Parathyroid adenoma (tissue), 2 donors: ENCODE results near the gene KATNB1.
A peak's percentile ranks its signal among the peaks of the same experiment; 100 is the strongest.

ENCODE experiments used
- H2AFZ ChIP-seq: fragments of 300-600 bp; sonication (generic); one replicate; pipeline ENCODE4 v1.7.0; 2017; ENCODE audit warnings: antibody characterized with exemption, mild to moderate bottlenecking
- H3K27ac ChIP-seq: fragments of 300-600 bp; sonication (generic); one replicate; pipeline ENCODE4 v1.7.0; 2017
- H3K27me3 ChIP-seq: fragments of 300-600 bp; sonication (generic); one replicate; pipeline ENCODE4 v1.7.0; 2017; ENCODE audit warnings: low read length; ENCODE audit not compliant: control insufficient read depth, insufficient read depth
- H3K36me3 ChIP-seq: fragments of 300-600 bp; sonication (generic); one replicate; pipeline ENCODE4 v1.7.0; 2017; ENCODE audit warnings: low read length; ENCODE audit not compliant: control insufficient read depth, insufficient read depth
- H3K4me1 ChIP-seq: fragments of 300-600 bp; sonication (generic); one replicate; pipeline ENCODE4 v1.7.0; 2017; ENCODE audit warnings: control low read depth
- H3K4me2 ChIP-seq: fragments of 300-600 bp; sonication (generic); one replicate; pipeline ENCODE4 v1.7.0; 2017; ENCODE audit warnings: low read length
- H3K4me3 ChIP-seq: fragments of 300-600 bp; sonication (generic); one replicate; pipeline ENCODE4 v1.7.0; 2017; ENCODE audit warnings: low read depth, low read length
- H3K79me2 ChIP-seq: fragments of 300-600 bp; sonication (generic); one replicate; pipeline ENCODE4 v1.7.0; 2017; ENCODE audit warnings: control low read depth
- H3K9ac ChIP-seq: fragments of 300-600 bp; sonication (generic); one replicate; pipeline ENCODE4 v1.7.0; 2017; ENCODE audit warnings: mild to moderate bottlenecking
- H3K9me3 ChIP-seq: fragments of 300-600 bp; sonication (generic); one replicate; pipeline ENCODE4 v1.7.0; 2017; ENCODE audit warnings: low read length; ENCODE audit not compliant: control insufficient read depth
- CTCF ChIP-seq: fragments of 300-600 bp; sonication (generic); IDR thresholded peaks from one replicate; pipeline ENCODE4 v1.7.0; 2017; ENCODE audit warnings: antibody characterized with exemption, mild to moderate bottlenecking
- donor health status: primary hyperparathyroidism.

KATNB1 gene

GRCh38 chr16:57732037-57732436, 3.5 kb upstream of the KATNB1 start:
- Histone ChIP-seq H3K4me3 (no peak overlapping the region), H3K4me1 (peaks cover 5% of the 10 kb centered on the region), H3K9me3 (no peaks in the 10 kb centered on the region), H2AFZ (no peak overlapping the region), H3K9ac (no peak overlapping the region), H3K27me3 (no peaks in the 10 kb centered on the region), H3K36me3 (no peaks in the 10 kb centered on the region), H3K4me2 (no peak overlapping the region), H3K27ac (no peak overlapping the region), H3K79me2 (no peaks in the 10 kb centered on the region)
- TF ChIP-seq CTCF, result no peak

GRCh38 chr16:57732714-57733113, 2.9 kb upstream of the KATNB1 start:
- no peaks in the 10 kb centered on the region for H3K27me3 ChIP-seq
- no peaks in the 10 kb centered on the region for H3K36me3 ChIP-seq
- H3K27ac ChIP-seq, result no peak overlapping the region
- H3K4me1 ChIP-seq, result peaks cover 5% of the 10 kb centered on the region
- H3K79me2 ChIP-seq, result peaks cover 4% of the 10 kb centered on the region
- no peak for TF ChIP-seq CTCF
- H3K9me3 ChIP-seq, result no peaks in the 10 kb centered on the region
- H2AFZ ChIP-seq, result no peak overlapping the region
- no peak overlapping the region for H3K9ac ChIP-seq
- no peak overlapping the region for H3K4me3 ChIP-seq
- H3K4me2 ChIP-seq, result no peak overlapping the region

GRCh38 chr16:57734308-57734924, 1.2 kb upstream of the KATNB1 start:
- TF ChIP-seq CTCF, result no peak
- Histone ChIP-seq H3K27ac (peak overlapping the region; percentile 73), H3K27me3 (no peaks in the 10 kb centered on the region), H2AFZ (peak overlapping the region; percentile 90), H3K36me3 (no peaks in the 10 kb centered on the region), H3K79me2 (peaks cover 11% of the 10 kb centered on the region), H3K9ac (peak overlapping the region; percentile 67), H3K4me1 (peaks cover 5% of the 10 kb centered on the region), H3K9me3 (no peaks in the 10 kb centered on the region), H3K4me3 (peak overlapping the region; percentile 89), H3K4me2 (peak overlapping the region; percentile 97)

GRCh38 chr16:57734925-57735754, 430 bp upstream of the KATNB1 start:
- Histone ChIP-seq H3K27me3 (no peaks in the 10 kb centered on the region), H3K36me3 (no peaks in the 10 kb centered on the region), H3K79me2 (peaks cover 11% of the 10 kb centered on the region), H3K9ac (peak overlapping the region; percentile 67), H3K27ac (peak overlapping the region; percentile 73), H2AFZ (peak overlapping the region; percentile 95), H3K4me2 (peak overlapping the region; percentile 97), H3K4me1 (peaks cover 5% of the 10 kb centered on the region), H3K9me3 (no peaks in the 10 kb centered on the region), H3K4me3 (peak overlapping the region; percentile 89)
- no peak for TF ChIP-seq CTCF
